Fibroblast of skin of left quadriceps (primary cell): ENCODE measurements around the gene RFTN1.

Experiments used
- DNase-seq, 2 experiments: peaks; one replicate each; pipeline ENCODE4 v3.0.0-alpha.2; 2013; ENCODE audit warnings: low read depth in 2 of 2

Gene RFTN1

GRCh38 chr3:16410659-16411058, 102.8 kb downstream of the RFTN1 start:
- no peak for DNase-seq

- DNase-seq: no peak
Measured at GRCh38 chr3:16409032-16409431, 104.5 kb downstream of the RFTN1 start.

GRCh38 chr3:16407366-16407765, 106.1 kb downstream of the RFTN1 start:
- DNase-seq: no peak

- no peak for DNase-seq
Measured at GRCh38 chr3:16406579-16406978, 106.9 kb downstream of the RFTN1 start.

- no peak for DNase-seq
Measured at GRCh38 chr3:16406166-16406565, 107.3 kb downstream of the RFTN1 start.

GRCh38 chr3:16404349-16404895, 109.1 kb downstream of the RFTN1 start:
- no peak for DNase-seq

- DNase-seq: no peak
Measured at GRCh38 chr3:16402451-16402850, 111.0 kb downstream of the RFTN1 start.

GRCh38 chr3:16401273-16401672, 112.2 kb downstream of the RFTN1 start:
- DNase-seq: no peak

GRCh38 chr3:16400106-16400931, 113.2 kb downstream of the RFTN1 start:
- DNase-seq: no peak

GRCh38 chr3:16399473-16399872, 114.0 kb downstream of the RFTN1 start:
- no peak for DNase-seq

- DNase-seq: no peak
Measured at GRCh38 chr3:16398648-16399047, 114.9 kb downstream of the RFTN1 start.

GRCh38 chr3:16396202-16396601, 117.3 kb downstream of the RFTN1 start:
- DNase-seq: no peak

GRCh38 chr3:16395212-16395611, 118.3 kb downstream of the RFTN1 start:
- DNase-seq: no peak

GRCh38 chr3:16394639-16395038, 118.9 kb downstream of the RFTN1 start:
- DNase-seq: no peak

- DNase-seq: no peak
Measured at GRCh38 chr3:16392717-16393116, 120.8 kb downstream of the RFTN1 start.

GRCh38 chr3:16392065-16392464, 121.4 kb downstream of the RFTN1 start:
- DNase-seq: no peak

- DNase-seq: no peak
Measured at GRCh38 chr3:16390581-16390980, 122.9 kb downstream of the RFTN1 start.

- peak; percentile 80 to 82 for DNase-seq
Measured at GRCh38 chr3:16388850-16389441, 124.6 kb downstream of the RFTN1 start.

- DNase-seq: no peak
Measured at GRCh38 chr3:16386561-16386960, 126.9 kb downstream of the RFTN1 start.

GRCh38 chr3:16385151-16385550, 128.3 kb downstream of the RFTN1 start:
- DNase-seq: no peak

GRCh38 chr3:16383864-16384263, 129.6 kb downstream of the RFTN1 start:
- no peak for DNase-seq

- DNase-seq: no peak
Measured at GRCh38 chr3:16382845-16383244, 130.7 kb downstream of the RFTN1 start.

GRCh38 chr3:16381426-16381825, 132.1 kb downstream of the RFTN1 start:
- DNase-seq: no peak
